Esophagus squamous epithelium (tissue), 4 donors: ENCODE data around the gene STX19.

Experiments used
- CTCF ChIP-seq, 6 experiments: fragments of 450-650 bp in 4 of 6; fragments of 200-600 bp in 2 of 6; sonication (generic) in 2 of 6; IDR thresholded peaks; one replicate each; pipeline ENCODE4 v1.5.1; 2016 to 2019; ENCODE audit warnings: antibody characterized with exemption in 6 of 6, mild to moderate bottlenecking in 4 of 6, moderate library complexity in 4 of 6
- POLR2A ChIP-seq, 4 donors: fragments of 450-650 bp; IDR thresholded peaks; one replicate each; pipeline ENCODE4 v1.6.1; 2017; ENCODE audit warnings: antibody characterized with exemption in 4 of 4, mild to moderate bottlenecking in 4 of 4, moderate library complexity in 3 of 4

GRCh38 chr3:93991631-93992030 lies 36.8 kb downstream of the STX19 start:
- TF ChIP-seq CTCF (IDR thresholded peaks at IDR 0.05) = no peak
- no peak for TF ChIP-seq POLR2A (IDR thresholded peaks at IDR 0.05)
